ENCODE measurements around the gene ASPSCR1.
A peak's percentile ranks its signal among the peaks of the same experiment; 100 is the strongest.

ASPSCR1 gene

DNA sequence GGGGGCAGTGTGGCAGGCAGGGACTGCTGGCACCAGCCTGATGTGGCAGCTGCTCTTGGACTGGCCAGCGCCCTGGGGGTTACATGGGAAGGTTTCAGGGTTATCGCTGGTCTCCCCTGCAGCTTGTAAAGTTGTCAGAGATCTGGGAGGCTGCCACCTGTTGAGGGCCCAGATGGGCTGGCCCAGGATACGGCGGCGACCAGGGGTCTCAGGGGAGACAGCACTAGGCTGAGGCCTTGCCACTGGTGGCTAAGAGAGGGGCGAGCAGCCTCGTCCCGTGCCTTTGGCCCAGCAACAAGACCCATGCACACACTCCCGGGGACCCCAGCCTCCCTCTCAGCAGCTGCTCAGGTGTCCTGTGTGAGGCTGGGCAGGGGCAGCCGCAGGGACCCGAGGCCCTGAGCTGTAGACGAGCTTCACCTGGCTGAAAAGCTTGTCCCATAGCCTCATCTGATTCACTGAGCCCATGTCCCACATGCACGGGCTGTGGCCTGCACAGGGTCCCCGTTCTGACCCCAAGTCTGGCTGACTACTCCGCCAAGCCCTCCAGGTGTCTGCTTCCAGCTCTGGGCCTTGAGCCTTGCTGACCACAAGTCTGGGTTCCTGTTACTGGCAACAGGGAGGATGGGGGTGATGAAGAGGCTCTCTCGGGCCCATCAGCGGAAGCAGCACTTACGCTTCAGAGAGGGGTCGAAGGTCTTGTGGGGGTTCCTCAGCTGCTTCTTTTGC lies 82.0 kb downstream of the ASPSCR1 start:
- DNase-seq, result no peak

DNA sequence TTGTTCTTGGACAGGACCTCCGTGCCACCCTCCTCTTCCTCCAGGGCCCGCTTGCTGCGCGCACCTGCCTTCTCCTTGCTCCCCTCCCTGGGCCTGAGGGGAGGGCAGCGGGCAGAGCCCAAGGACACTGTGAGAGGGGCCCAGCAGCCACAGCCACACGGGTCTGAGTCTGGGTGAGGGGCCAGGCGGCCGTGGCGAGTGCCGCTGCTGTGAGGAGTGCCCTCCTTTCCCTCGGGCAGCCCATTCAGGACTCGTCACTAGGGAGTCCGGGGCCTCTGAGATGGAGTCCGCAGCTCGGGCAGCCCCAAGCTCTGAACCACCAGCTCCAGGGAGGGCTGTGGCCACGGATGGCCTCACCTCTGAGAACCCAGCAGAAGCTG lies 82.6 kb downstream of the ASPSCR1 start:
- no peak for DNase-seq

DNA sequence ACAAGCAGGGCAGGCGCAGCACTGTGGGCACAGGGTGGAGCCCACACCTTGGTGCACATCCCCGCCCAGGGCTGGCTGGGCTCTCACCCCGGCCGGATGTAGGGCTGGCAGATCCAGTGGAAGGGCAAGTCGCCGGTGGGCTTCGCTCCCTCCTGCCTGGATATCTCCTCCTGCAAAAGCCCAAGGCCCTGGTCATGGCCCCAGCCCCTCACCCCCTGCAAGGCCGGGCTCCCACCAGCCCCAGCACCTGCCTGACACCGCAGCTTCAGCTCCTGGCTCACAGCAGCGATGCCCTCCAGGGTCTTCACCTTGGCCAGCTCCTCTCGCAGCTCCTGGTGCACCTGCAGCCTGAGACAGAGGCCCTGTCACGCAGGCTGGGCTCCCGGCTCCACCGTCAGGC lies 83.2 kb downstream of the ASPSCR1 start:
- no peak for DNase-seq

DNA sequence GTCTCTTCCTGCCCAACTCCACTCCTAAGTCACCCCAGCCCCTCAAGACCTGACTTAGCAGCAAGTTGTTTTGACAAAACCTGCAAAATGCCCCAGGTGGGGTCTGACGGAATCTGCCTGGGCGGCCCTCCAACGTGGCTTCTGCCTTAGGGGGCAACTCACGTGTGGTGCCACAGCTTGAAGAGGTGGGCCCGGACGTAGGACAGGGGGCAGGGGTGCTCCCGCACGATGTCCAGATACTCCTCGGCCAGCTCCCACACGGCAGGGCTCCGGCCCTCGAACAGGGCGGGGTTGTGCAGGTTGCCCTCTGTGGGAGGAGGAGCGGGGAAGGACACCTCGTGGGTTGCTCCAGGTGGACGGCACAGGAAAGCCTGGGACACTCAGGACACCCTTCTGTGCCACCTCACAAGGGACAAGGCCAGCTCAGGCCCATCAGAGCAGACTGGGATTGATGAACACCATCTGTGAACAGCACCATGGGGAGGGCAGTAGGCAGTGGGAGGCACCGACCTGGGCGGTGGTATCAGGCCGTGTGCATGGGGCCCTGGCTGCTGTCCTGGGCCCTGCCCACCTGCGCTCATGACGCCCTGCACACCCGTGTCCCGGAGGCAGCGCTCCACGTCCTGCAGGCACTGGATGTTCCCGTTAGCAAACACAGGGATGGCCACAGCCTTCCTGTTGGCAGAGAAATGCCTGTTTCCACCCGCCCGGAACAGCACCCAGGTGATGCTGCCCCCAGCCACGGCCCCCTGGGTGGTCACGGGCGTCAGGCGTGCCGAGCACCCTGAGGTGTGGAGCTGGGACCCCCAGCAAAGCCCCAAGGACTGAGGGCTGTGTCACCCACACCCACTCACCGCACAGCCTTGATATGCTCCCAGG lies 83.9 kb downstream of the ASPSCR1 start:
- no peak for DNase-seq

DNA sequence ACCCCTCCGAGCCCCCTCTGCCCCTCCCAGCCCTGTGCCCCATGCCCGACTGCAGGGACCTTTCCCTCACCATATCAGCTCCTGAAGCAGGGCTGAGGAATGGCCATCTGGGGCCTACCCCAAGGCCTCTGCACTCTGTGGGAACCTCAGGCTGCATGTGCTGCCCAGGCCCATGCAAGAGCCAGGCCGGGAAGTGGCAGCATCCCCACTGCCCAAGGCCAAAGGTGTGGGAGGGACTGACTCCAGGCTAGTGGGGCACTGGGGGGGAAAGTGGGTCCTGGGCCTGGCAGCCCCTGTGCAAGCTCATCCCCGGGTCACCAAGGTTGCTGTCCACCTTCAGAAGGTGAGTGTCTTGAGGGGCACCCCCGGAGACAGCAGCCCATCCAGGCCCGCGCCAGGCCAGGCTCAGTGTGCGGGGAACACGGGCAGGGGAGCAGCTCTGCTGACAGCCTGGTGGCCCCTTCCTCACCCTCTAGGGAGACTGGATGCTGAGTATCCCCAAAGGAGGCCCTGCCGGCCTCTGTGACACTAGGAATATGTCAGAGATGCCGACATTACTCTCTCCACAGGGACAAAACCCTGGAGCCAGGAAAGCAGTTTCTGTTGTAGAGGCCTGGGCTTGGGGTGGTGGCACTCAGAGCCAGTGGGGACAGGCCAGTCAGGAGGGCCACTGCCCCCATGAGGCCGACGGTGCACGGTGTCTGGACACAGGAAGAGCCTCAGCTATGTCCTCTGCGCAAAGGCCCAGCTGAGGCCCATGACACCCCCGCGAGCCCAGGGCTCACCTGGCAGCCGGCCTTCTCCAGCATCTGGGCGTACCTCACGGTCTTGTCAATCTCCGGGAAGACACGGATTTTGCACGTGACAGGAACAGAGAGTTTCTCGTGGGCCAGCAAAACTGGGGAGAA lies 84.9 kb downstream of the ASPSCR1 start:
- DNase-seq, result no peak

DNA sequence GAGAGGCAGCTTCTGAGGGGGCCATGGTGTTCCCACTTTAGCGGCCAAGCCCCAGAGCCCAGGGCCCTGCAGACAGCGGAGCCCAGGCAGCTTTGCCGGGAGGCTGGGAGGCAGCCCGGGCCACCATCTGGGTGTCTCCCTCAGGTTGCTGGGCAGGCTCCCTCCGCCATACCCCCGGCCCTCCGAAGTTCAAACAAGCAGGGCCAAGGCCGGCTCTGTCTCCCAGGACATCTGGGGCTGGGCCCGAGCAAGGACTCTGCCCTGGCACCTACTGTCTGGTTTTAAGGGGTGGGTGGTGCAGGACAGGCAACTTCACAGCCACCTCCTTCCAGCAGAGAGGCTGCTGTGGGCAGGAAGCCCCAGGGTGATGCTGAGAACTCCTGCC lies 85.5 kb downstream of the ASPSCR1 start:
- DNase-seq, result no peak

DNA sequence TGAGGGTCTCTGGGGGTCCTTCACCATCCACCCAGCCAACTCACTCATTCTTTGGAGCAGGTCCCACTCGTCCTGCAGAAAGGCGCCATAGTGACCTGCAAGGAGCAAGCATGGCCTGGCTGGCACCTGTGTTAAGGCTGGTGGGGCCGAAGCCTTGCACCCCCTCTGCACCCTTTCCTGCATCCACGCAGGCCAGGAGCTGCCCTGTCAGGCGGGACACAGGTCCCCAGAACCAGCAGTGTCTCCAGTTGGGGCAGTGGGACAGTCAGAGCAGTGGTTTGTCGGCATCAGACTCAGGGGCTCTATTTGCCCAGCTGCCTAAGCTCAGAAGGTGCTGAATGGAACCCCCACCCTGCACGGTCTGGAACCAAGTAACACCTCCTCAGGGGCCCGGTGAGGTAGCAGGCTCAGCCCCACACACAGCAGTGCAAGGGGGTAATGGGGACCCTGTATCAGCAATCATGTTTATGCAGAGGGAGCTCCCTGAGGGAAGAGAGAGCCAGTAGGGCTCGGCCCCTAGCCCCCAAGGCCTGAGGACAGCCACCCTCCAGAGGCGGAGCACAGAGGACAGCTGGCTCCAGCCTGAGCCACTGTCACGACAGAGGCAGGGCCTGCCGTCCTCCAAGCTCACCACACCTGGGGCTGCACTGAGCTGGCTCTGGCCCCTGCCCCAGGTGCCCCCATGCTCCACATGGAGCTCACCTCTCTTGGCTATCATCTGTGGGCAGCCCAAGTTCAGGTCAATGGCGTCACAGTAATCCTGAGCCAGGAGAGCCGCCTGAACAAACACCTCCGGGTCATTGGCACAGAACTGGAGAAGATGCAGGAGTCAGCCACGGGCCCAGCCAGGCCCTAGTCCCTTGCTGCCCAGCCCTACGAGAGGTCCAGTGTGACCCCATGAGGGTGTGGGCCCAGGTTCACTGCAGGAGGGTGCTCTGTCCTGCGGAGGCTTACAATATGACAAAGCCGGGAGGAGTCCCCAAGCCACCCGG lies 86.3 kb downstream of the ASPSCR1 start:
- DNase-seq, result no peak

DNA sequence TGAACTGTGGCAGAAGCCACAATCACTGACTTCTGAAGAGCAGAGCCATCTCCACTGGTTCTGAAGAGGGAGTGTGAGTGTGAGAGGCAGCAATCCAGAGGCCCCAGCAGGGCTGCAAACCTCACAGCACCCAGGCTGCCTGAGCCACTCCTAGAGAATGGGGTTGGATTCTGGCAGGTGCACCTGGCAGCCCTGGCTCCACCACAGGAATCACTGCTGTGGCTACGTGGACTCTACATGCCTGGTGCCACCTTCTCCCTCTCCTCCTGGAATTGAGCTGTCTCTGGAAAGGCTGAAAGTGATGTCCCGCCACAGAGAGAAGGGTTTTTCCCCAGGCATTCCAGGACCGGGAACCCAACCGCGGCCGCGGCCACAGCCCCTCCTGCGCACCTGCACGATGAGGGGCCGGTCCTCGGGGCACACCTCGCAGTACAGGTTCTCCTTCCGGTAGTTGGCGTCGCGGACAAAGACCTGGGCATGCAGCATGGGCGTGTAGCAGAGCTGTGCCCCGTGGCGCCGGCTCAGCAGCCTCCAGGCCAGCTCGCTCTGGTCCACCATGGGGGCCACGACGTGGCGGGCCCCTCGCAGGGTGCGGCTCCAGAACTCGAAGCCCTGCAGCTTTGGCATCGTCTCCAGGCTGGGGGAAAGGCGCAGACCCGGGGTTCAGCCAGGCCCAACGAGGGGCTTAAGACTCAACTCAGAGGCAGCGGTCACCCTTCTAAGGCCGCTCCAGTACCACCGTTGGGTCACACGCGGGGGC lies 87.2 kb downstream of the ASPSCR1 start:
- DNase-seq, result peak; percentile 57

DNA sequence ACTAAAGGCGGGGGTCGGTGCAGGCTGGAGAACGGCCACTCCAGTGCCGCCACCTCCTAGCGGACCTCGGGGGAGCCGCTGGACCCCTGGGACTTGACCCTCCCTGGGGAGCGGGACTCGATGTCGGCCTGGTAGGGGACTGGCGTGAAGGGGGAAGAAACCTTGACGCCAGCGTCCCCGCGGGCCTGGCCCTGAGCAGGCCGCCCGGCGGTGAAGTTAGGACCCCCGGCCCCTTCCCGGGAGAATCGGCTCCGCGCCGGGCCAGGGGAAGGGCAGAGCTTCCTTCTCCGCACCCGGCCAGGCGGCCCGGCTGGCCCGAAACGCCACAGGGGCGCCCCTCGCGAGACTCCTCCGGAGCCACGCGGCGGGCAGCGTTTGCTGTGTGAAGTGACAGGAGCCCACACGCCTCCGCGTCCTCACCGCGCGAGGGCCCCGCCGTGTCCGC lies 87.8 kb downstream of the ASPSCR1 start:
- DNase-seq, result no peak

DNA sequence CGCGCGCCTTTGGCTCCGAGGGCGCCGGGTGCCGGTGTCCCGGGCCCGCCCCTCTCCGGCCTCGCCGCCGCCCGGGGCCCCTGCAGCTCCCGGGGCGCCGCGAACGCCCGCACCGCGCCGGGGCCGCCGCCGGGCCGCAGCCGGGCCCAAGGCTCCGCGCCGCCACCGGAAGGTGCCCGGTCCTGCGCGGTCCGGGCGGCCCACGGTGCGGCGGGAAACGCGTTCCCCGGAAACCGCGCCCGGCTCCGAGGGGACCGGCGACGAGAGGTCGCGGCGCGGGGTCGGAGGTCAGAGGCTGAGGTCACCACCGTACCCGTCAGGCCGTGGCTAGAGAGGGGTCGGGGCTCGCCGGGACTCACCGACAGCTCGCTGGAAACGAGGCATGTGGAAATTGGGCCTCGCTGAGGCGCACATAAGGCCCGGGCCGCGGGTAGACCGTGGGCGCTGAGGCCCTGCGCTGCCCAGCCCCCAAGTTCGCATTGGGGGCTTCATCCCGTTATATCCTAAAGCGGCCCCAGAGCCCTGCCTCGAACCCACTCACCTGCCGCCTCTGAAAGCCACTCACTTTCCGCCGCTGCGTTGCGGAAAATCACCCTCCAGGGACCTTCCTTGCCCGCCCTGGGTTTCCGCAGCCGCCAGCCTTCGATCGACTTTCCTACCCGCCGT lies 88.3 kb downstream of the ASPSCR1 start, which contains the start of gene DUS1L:
TSS of gene DUS1L (minus strand) at position 167 of the 666 bp plus-strand sequence. CDS start 745 bp downstream, outside the sequence.
- DNase-seq, result peak; percentile 22

Measured in NCI-H510A (cell line).